GOT3 (cell line): ENCODE results near the gene NHERF1.

ENCODE experiments used
- DNase-seq: peaks from one replicate; lab custom pipeline; 2025; ENCODE audit warnings: mixed read lengths; lab: John Stamatoyannopoulos, UW

Gene NHERF1

GRCh38 chr17:74748529-74749278 is at the start of gene NHERF1:
NHERF1 (plus strand) TSS chr17:74748628; CDS start chr17:74748847, 219 bp downstream.
- DNase-seq: peak; percentile 77

- no peak for DNase-seq
These were observed 49.2 kb upstream of the NHERF1 start for GRCh38 chr17:74699236-74699635.

GRCh38 chr17:74702116-74702871 is 46.1 kb upstream of the NHERF1 start:
- DNase-seq: no peak

GRCh38 chr17:74703311-74703710 is 45.1 kb upstream of the NHERF1 start:
- DNase-seq: no peak

- no peak for DNase-seq
These were observed 43.9 kb upstream of the NHERF1 start for GRCh38 chr17:74704544-74704943.

GRCh38 chr17:74711058-74711824 is 37.2 kb upstream of the NHERF1 start:
- no peak for DNase-seq

GRCh38 chr17:74712301-74712700 is 36.1 kb upstream of the NHERF1 start:
- DNase-seq: no peak

- no peak for DNase-seq
These were observed 35.7 kb upstream of the NHERF1 start, which contains the start of gene CD300LF for GRCh38 chr17:74712756-74713155. CD300LF (minus strand) TSS chr17:74712923; CDS start chr17:74712866, 57 bp downstream.

GRCh38 chr17:74713171-74713755 is 35.2 kb upstream of the NHERF1 start:
- no peak for DNase-seq

- DNase-seq: no peak
These were observed 33.3 kb upstream of the NHERF1 start for GRCh38 chr17:74715144-74715543.

- DNase-seq: no peak
These were observed 27.9 kb upstream of the NHERF1 start for GRCh38 chr17:74720506-74720905.

GRCh38 chr17:74722782-74723181 is 25.6 kb upstream of the NHERF1 start:
- DNase-seq: no peak

GRCh38 chr17:74723891-74724290 is 24.5 kb upstream of the NHERF1 start:
- DNase-seq: no peak

GRCh38 chr17:74725111-74725510 is 23.3 kb upstream of the NHERF1 start:
- DNase-seq: no peak

- no peak for DNase-seq
These were observed 20.3 kb upstream of the NHERF1 start for GRCh38 chr17:74728033-74728701.

- no peak for DNase-seq
These were observed 19.7 kb upstream of the NHERF1 start for GRCh38 chr17:74728702-74729075.

GRCh38 chr17:74729368-74729767 is 19.1 kb upstream of the NHERF1 start:
- DNase-seq: no peak

- DNase-seq: no peak
These were observed 18.6 kb upstream of the NHERF1 start for GRCh38 chr17:74729866-74730265.

- no peak for DNase-seq
These were observed 17.7 kb upstream of the NHERF1 start for GRCh38 chr17:74730491-74731346.

- no peak for DNase-seq
These were observed 17.2 kb upstream of the NHERF1 start for GRCh38 chr17:74731347-74731605.
